ENCODE data around the gene TRIM5.
"Not testable (repeated sequence)": the region's sequence is repeated elsewhere in the genome, so short reads cannot be mapped to it uniquely, and the experiment has no call there.

The TRIM5 gene

GRCh38 chr11:5684646-5685362 is at the start of gene TRIM5:
TSS of gene TRIM5 (minus strand) at chr11:5685074. CDS start at chr11:5680177, 4,897 bp downstream.
- peak; percentile 74 for DNase-seq (ENCODE audit: low read depth, low spot score)

GRCh38 chr11:5727691-5728090 is 42.8 kb upstream of the TRIM5 start:
- DNase-seq (ENCODE audit: low read depth, low spot score) = no peak

- no peak for DNase-seq (ENCODE audit: low read depth, low spot score)
Observed at GRCh38 chr11:5726351-5726750, 41.5 kb upstream of the TRIM5 start.

- DNase-seq (ENCODE audit: low read depth, low spot score) = no peak
Observed at GRCh38 chr11:5722622-5723021, 37.7 kb upstream of the TRIM5 start.

GRCh38 chr11:5719703-5720495 is 35.0 kb upstream of the TRIM5 start:
- no peak for DNase-seq (ENCODE audit: low read depth, low spot score)

- not testable (repeated sequence) for DNase-seq (ENCODE audit: low read depth, low spot score)
Observed at GRCh38 chr11:5716518-5716917, 31.6 kb upstream of the TRIM5 start.

GRCh38 chr11:5713695-5714094 is 28.8 kb upstream of the TRIM5 start:
- no peak for DNase-seq (ENCODE audit: low read depth, low spot score)

GRCh38 chr11:5712507-5712906 is 27.6 kb upstream of the TRIM5 start:
- DNase-seq (ENCODE audit: low read depth, low spot score) = no peak

GRCh38 chr11:5705688-5706087 is 20.8 kb upstream of the TRIM5 start:
- no peak for DNase-seq (ENCODE audit: low read depth, low spot score)

- DNase-seq (ENCODE audit: low read depth, low spot score) = no peak
Observed at GRCh38 chr11:5703741-5704536, 19.1 kb upstream of the TRIM5 start.

GRCh38 chr11:5701055-5701577 is 16.2 kb upstream of the TRIM5 start:
- DNase-seq (ENCODE audit: low read depth, low spot score) = no peak

- DNase-seq (ENCODE audit: low read depth, low spot score) = no peak
Observed at GRCh38 chr11:5700421-5701054, 15.7 kb upstream of the TRIM5 start.

- DNase-seq (ENCODE audit: low read depth, low spot score) = no peak
Observed at GRCh38 chr11:5698281-5698680, 13.4 kb upstream of the TRIM5 start.

GRCh38 chr11:5696210-5696609 is 11.3 kb upstream of the TRIM5 start:
- no peak for DNase-seq (ENCODE audit: low read depth, low spot score)

GRCh38 chr11:5695580-5695979 is 10.7 kb upstream of the TRIM5 start:
- DNase-seq (ENCODE audit: low read depth, low spot score) = no peak

GRCh38 chr11:5694642-5695041 is 9.8 kb upstream of the TRIM5 start:
- no peak for DNase-seq (ENCODE audit: low read depth, low spot score)

- DNase-seq (ENCODE audit: low read depth, low spot score) = no peak
Observed at GRCh38 chr11:5691964-5692361, 7.1 kb upstream of the TRIM5 start.

GRCh38 chr11:5691238-5691963 is 6.5 kb upstream of the TRIM5 start:
- not testable (repeated sequence) for DNase-seq (ENCODE audit: low read depth, low spot score)

GRCh38 chr11:5690736-5691135 is 5.9 kb upstream of the TRIM5 start:
- DNase-seq (ENCODE audit: low read depth, low spot score) = no peak

- DNase-seq (ENCODE audit: low read depth, low spot score) = no peak
Observed at GRCh38 chr11:5690216-5690615, 5.3 kb upstream of the TRIM5 start.

GRCh38 chr11:5689551-5689983 is 4.7 kb upstream of the TRIM5 start, which contains the start of gene TRIM22:
TSS of gene TRIM22 (plus strand) at chr11:5689790. CDS start at chr11:5696233, 6,443 bp downstream.
- peak; percentile 57 for DNase-seq (ENCODE audit: low read depth, low spot score)

All from iPS DF 19.7 (cell line).